Measurements from ENCODE around the gene SPINK1.

Gene SPINK1

DNA sequence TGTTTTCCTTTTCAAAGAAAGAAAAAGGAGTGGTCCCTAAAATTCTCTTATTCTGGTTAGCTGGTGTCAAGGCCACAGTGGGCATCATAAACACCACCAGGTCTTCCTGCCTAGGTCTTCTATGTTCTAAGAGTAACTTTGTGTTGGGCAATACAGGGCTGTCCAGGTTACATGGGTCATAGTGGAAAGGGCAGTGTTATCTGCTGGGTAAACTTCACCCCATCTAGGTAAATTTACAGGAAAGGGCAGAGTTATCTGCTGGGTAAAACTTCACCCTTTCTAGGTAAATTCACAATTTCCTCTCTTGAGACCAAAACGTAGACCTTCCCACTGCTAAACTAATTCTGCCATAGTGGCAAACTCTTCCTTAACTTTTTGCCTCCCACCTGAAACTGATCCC, 30.0 kb downstream of the SPINK1 start:
- Histone ChIP-seq H3K4me3 (ENCODE audit: low read length) (no peak overlapping the region), H3K9me3 (ENCODE audit: insufficient read depth, low read length) (no peaks in the 10 kb centered on the region), H3K27ac (ENCODE audit: low read length) (no peak overlapping the region), H3K4me2 (ENCODE audit: low read length) (no peak overlapping the region), H4K20me1 (ENCODE audit: insufficient read depth, low read length) (no peaks in the 10 kb centered on the region), H2AFZ (ENCODE audit: low read depth, low read length) (no peak overlapping the region), H3K79me2 (ENCODE audit: low read length) (no peaks in the 10 kb centered on the region), H3K9ac (ENCODE audit: low read length) (no peak overlapping the region), H3K27me3 (ENCODE audit: low read depth, low read length) (peaks cover 23% of the 10 kb centered on the region), H3K36me3 (replicated peaks; ENCODE audit: low read depth, low read length) (no peaks in the 10 kb centered on the region), H3K4me1 (ENCODE audit: low read length) (peaks cover 13% of the 10 kb centered on the region)
- TF ChIP-seq, protein P1, sequence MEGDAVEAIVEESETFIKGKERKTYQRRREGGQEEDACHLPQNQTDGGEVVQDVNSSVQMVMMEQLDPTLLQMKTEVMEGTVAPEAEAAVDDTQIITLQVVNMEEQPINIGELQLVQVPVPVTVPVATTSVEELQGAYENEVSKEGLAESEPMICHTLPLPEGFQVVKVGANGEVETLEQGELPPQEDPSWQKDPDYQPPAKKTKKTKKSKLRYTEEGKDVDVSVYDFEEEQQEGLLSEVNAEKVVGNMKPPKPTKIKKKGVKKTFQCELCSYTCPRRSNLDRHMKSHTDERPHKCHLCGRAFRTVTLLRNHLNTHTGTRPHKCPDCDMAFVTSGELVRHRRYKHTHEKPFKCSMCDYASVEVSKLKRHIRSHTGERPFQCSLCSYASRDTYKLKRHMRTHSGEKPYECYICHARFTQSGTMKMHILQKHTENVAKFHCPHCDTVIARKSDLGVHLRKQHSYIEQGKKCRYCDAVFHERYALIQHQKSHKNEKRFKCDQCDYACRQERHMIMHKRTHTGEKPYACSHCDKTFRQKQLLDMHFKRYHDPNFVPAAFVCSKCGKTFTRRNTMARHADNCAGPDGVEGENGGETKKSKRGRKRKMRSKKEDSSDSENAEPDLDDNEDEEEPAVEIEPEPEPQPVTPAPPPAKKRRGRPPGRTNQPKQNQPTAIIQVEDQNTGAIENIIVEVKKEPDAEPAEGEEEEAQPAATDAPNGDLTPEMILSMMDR (IDR thresholded peaks at IDR 0.05; ENCODE audit: low read depth, low read length): no peak
- TF ChIP-seq EZH2phosphoT487 (IDR thresholded peaks at IDR 0.05; ENCODE audit: low read depth): no peak

DNA sequence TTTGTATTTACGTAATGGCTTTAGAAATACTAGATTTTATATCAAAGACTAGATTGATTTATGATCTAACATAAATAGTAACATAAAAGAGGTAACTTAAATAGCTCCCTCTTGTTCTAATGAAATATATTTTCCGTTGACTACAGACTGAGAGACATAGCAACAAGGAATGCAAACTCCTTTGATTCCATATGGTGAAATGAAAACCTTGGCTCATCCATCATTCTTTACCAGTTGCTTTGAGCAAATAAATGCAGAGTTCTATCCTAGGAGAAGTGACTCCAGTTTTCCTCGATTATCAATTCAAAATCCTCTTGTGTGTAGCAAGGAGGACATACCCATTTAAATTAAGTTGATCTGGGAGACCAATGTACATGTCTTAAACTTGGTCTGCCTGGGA, 31.0 kb downstream of the SPINK1 start:
- Histone ChIP-seq H3K27ac (ENCODE audit: low read length) (no peak overlapping the region), H3K4me2 (ENCODE audit: low read length) (no peak overlapping the region), H3K9ac (ENCODE audit: low read length) (no peak overlapping the region), H4K20me1 (ENCODE audit: insufficient read depth, low read length) (no peaks in the 10 kb centered on the region), H3K27me3 (ENCODE audit: low read depth, low read length) (peaks cover 23% of the 10 kb centered on the region), H2AFZ (ENCODE audit: low read depth, low read length) (no peak overlapping the region), H3K4me3 (ENCODE audit: low read length) (no peak overlapping the region), H3K9me3 (ENCODE audit: insufficient read depth, low read length) (no peaks in the 10 kb centered on the region), H3K4me1 (ENCODE audit: low read length) (peaks cover 12% of the 10 kb centered on the region), H3K79me2 (ENCODE audit: low read length) (no peaks in the 10 kb centered on the region), H3K36me3 (replicated peaks; ENCODE audit: low read depth, low read length) (no peaks in the 10 kb centered on the region)
- TF ChIP-seq, protein P1 (IDR thresholded peaks at IDR 0.05; ENCODE audit: low read depth, low read length): no peak
- TF ChIP-seq EZH2phosphoT487 (IDR thresholded peaks at IDR 0.05; ENCODE audit: low read depth): no peak

DNA sequence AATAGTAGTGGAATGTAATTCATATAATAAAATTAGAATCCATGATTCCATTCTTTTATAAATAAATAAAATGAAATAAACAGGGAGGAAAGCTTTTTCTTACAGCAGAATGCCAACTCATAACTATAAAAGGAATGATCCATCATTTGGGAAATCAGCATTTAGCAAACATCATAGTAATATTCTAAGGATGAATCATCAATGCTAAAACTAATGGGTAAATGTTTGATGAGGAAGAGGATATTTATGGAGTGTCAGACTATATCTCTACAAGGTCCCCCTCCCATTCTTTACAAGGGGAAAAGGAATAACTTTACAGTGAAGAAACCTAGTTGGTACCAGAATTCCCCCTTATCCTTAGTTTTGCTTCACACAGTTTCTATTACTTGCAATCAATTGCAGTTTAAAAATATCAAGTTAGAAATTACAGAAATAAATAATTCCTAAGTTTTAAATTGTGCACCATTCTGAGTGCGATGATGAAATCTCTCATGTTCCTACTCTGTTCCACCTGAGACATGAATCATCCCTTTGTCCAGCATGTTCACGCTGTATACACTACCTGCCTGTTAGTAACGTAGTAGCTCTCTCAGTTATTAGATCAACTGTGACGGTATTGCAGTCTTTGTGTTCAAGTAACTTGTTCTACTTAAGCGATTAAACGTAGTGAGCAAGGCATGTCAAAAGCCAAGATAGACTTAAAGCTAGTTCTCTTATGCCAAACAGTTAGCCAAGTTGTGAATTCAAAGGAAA, 34.7 kb downstream of the SPINK1 start:
- H3K4me3 ChIP-seq (ENCODE audit: low read length): no peak overlapping the region
- H3K36me3 ChIP-seq (replicated peaks; ENCODE audit: low read depth, low read length): no peaks in the 10 kb centered on the region
- H3K9ac ChIP-seq (ENCODE audit: low read length): no peak overlapping the region
- H3K4me1 ChIP-seq (ENCODE audit: low read length): no peaks in the 10 kb centered on the region
- H3K79me2 ChIP-seq (ENCODE audit: low read length): no peaks in the 10 kb centered on the region
- no peak overlapping the region for H2AFZ ChIP-seq (ENCODE audit: low read depth, low read length)
- TF ChIP-seq, protein P1 (IDR thresholded peaks at IDR 0.05; ENCODE audit: low read depth, low read length): no peak
- TF ChIP-seq EZH2phosphoT487 (IDR thresholded peaks at IDR 0.05; ENCODE audit: low read depth): no peak
- H4K20me1 ChIP-seq (ENCODE audit: insufficient read depth, low read length): no peaks in the 10 kb centered on the region
- no peaks in the 10 kb centered on the region for H3K9me3 ChIP-seq (ENCODE audit: insufficient read depth, low read length)
- peaks cover 7% of the 10 kb centered on the region for H3K27me3 ChIP-seq (ENCODE audit: low read depth, low read length)
- H3K4me2 ChIP-seq (ENCODE audit: low read length): no peak overlapping the region
- no peak overlapping the region for H3K27ac ChIP-seq (ENCODE audit: low read length)

DNA sequence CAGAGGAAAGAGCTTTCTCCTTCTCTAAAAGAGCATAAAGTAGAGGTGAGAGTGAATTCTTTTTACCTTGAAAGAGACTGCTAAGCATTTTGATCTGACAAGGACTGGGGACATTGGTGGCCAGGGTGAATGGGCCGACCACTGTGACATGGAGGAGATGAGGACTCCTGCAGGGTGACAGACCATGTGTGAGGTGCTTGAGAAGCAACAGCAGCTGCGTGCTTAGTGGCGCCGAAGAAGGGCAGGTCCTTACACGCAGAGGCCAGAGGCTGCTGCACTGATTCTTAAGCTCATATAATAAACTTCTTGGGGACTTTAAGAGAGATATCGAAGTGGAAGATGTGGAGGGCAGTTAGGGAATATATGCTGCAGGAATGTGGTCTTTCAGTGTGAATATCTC, 40.3 kb downstream of the SPINK1 start:
- H3K4me1 ChIP-seq (ENCODE audit: low read length): no peaks in the 10 kb centered on the region
- H2AFZ ChIP-seq (ENCODE audit: low read depth, low read length): no peak overlapping the region
- no peaks in the 10 kb centered on the region for H3K27me3 ChIP-seq (ENCODE audit: low read depth, low read length)
- H3K79me2 ChIP-seq (ENCODE audit: low read length): no peaks in the 10 kb centered on the region
- H3K36me3 ChIP-seq (replicated peaks; ENCODE audit: low read depth, low read length): no peaks in the 10 kb centered on the region
- no peak for TF ChIP-seq EZH2phosphoT487 (IDR thresholded peaks at IDR 0.05; ENCODE audit: low read depth)
- TF ChIP-seq, protein P1 (IDR thresholded peaks at IDR 0.05; ENCODE audit: low read depth, low read length): no peak
- no peak overlapping the region for H3K27ac ChIP-seq (ENCODE audit: low read length)
- no peaks in the 10 kb centered on the region for H4K20me1 ChIP-seq (ENCODE audit: insufficient read depth, low read length)
- no peak overlapping the region for H3K9ac ChIP-seq (ENCODE audit: low read length)
- no peak overlapping the region for H3K4me3 ChIP-seq (ENCODE audit: low read length)
- H3K9me3 ChIP-seq (ENCODE audit: insufficient read depth, low read length): no peaks in the 10 kb centered on the region
- H3K4me2 ChIP-seq (ENCODE audit: low read length): no peak overlapping the region

Data from OCI-LY3 (cell line).